Lower leg skin (tissue), 3 donors: ENCODE measurements around the gene PDE4A.

ENCODE experiments used
- POLR2A ChIP-seq, 2 donors: fragments of 450-650 bp; IDR thresholded peaks; one replicate each; pipeline ENCODE4 v1.6.1; 2016 to 2017; ENCODE audit warnings: antibody characterized with exemption in 2 of 2, mild to moderate bottlenecking in 1 of 2, moderate library complexity in 1 of 2
- TF ChIP-seq, protein P1 (sequence below), 3 donors: fragments of 450-650 bp; IDR thresholded peaks; one replicate each; pipeline ENCODE4 v1.5.1; 2016; ENCODE audit warnings: antibody characterized with exemption in 3 of 3, mild to moderate bottlenecking in 3 of 3, moderate library complexity in 2 of 3

DNA sequence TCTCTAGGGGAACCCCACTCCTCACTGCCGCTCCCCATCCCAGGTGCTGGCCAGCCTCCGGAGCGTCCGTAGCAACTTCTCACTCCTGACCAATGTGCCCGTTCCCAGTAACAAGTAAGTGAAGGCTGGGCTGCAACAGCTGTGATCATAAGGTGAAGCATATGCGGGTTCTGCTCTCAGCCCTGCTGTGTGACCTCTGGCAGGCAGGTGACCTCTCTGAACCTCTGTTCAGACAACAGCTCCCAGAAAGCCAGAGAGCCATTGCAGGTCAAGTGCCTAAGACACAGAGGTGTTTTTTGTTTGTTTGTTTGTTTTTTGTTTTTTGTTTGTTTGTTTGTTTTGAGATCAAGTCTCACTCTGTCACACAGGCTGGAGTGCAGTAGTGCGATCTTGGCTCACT lies 28.7 kb downstream of the PDE4A start:
- TF ChIP-seq, protein P1, sequence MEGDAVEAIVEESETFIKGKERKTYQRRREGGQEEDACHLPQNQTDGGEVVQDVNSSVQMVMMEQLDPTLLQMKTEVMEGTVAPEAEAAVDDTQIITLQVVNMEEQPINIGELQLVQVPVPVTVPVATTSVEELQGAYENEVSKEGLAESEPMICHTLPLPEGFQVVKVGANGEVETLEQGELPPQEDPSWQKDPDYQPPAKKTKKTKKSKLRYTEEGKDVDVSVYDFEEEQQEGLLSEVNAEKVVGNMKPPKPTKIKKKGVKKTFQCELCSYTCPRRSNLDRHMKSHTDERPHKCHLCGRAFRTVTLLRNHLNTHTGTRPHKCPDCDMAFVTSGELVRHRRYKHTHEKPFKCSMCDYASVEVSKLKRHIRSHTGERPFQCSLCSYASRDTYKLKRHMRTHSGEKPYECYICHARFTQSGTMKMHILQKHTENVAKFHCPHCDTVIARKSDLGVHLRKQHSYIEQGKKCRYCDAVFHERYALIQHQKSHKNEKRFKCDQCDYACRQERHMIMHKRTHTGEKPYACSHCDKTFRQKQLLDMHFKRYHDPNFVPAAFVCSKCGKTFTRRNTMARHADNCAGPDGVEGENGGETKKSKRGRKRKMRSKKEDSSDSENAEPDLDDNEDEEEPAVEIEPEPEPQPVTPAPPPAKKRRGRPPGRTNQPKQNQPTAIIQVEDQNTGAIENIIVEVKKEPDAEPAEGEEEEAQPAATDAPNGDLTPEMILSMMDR (IDR thresholded peaks at IDR 0.05) = no peak
- no peak for TF ChIP-seq POLR2A (IDR thresholded peaks at IDR 0.05)
